GM19043 (cell line): ENCODE results near the gene MYH16.
"Not testable (repeated sequence)": the region's sequence is repeated elsewhere in the genome, so short reads cannot be mapped to it uniquely, and the experiment has no call there.

Experiments used
- ATAC-seq: cut with Tn5 transposase; IDR thresholded peaks from one replicate; pipeline ENCODE4 v1.9.1; 2021; ENCODE audit warnings: low read depth; ENCODE audit not compliant: unreplicated experiment

Gene MYH16

GRCh38 chr7:99272476-99273045 lies at the start of gene MYH16:
Gene MYH16 (plus strand): TSS chr7:99272839.
- ATAC-seq: no peak

- not testable (repeated sequence) for ATAC-seq
Observed at GRCh38 chr7:99224263-99224898, 48.3 kb upstream of the MYH16 start.

- no peak for ATAC-seq
Observed at GRCh38 chr7:99224899-99225265, 47.8 kb upstream of the MYH16 start.

- no peak for ATAC-seq
Observed at GRCh38 chr7:99229234-99229633, 43.4 kb upstream of the MYH16 start.

- ATAC-seq: no peak
Observed at GRCh38 chr7:99232082-99232770, 40.4 kb upstream of the MYH16 start.

DNA sequence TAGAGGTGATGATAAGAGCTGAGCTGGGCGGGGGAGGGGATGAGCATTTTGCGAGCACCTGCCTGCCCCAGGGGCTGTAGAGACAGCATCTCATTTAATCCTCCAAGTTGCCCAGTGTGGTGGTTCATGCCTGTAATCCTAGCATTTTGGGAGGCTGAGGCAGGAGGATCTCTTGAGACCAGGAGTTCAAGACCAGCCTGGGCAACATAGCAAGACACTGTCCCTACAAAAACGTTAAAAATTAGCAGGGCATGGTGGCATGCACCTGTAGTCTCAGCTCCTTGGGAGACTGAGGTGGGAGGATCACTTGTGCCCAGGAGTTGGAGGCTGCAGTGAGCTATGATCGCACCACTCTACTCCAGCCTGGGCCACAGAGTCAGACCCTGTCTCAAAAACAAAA lies 39.7 kb upstream of the MYH16 start:
- not testable (repeated sequence) for ATAC-seq

GRCh38 chr7:99234185-99234584 lies 38.5 kb upstream of the MYH16 start:
- ATAC-seq: no peak

- ATAC-seq: no peak
Observed at GRCh38 chr7:99235925-99236324, 36.7 kb upstream of the MYH16 start.

GRCh38 chr7:99237876-99238275 lies 34.8 kb upstream of the MYH16 start:
- ATAC-seq: not testable (repeated sequence)

DNA sequence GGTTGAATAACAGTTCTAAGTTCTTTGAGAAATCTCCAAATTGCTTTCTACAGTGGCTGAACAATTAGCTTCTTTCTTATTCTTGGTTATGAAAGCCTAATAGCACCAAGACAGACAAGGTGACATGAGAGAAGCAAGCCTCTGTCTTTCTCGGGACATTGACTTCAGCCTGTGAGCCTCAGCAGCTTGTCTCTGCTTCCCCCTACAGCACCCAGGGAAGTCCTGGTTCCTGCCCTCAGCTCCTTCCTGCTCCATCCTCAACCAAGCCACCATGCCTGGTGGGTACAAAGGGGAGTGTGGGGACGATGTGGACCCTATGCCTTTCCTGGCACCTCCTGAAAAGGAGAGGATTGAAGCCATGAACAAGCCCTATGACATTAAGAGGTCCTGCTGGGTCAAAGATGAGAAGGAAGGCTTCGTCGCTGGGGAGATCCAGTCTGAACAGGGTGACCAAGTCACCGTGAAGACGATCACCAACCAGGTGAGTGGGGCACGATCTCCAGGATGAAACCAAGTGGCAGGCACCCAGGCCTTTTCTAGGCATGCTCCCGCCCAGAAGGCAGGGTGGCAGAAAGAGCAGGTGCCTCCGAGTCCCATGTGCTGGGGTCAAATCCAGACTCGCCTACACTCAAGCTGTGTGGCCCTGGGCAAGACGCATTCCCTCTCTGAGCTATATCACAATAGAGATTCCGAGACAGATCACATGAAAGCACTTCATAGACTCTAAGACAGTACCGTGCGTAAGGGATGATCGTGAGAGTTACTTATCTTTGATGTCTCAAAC lies 33.9 kb upstream of the MYH16 start:
- no peak for ATAC-seq

- no peak for ATAC-seq
Observed at GRCh38 chr7:99242682-99243081, 30.0 kb upstream of the MYH16 start.

DNA sequence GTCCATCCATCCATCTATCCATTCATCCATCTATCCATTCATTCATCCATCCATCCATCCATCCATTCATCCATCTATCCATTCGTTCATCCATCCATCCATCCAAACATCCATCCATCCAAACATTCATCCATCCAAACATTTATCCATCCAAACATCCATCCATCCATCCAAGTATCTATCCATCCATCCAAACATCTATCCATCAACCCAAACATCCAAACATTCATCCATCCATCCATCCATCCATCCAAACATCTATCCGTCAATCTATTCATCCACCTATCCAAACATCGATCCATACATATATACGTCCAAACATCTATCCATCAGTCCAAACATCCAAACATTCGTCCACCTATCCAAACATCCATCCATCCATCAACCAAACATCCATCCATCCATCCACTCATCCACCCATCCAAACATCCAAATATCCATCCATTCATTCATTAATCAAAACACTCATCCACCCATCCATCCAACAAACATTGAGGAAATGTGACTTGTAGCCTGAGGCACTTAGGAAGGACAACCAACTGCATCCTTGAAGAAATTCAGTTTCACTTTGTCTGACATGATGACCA lies 28.8 kb upstream of the MYH16 start:
- ATAC-seq: no peak

- no peak for ATAC-seq
Observed at GRCh38 chr7:99244939-99245338, 27.7 kb upstream of the MYH16 start.

DNA sequence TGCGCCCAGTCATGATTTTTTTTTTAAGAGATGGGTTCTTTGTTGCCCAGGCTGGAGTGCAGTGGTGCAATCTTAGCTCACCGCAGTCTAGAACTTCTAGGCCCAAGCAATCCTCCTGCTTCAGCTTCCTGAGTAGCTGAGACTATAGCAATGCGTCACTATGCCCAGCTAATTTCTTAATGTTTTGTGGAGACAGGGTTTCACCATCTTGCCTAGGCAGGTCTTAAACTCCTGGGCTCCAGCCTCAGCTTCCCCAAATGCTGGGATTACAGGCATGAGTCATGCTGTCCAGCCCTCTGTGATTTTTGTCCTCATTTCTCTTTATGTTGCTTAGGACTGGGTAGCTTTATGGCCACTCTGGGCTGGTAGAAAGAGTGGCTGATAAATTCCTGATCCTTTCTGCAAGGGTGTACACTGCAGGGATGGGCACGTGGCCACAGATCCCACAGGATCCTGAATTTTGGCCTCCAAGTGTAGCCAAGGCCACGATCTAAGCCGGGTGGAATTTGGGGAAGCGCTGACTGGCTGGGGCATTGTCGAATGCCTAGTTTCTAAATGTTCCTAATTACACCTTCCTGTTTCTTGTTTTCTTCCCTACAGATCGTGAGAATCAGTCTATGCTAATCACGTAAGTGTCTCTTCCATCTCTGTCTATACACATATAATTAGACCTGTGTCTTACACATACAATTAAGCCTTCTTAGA lies 24.1 kb upstream of the MYH16 start:
- no peak for ATAC-seq

- no peak for ATAC-seq
Observed at GRCh38 chr7:99249985-99250575, 22.6 kb upstream of the MYH16 start.

DNA sequence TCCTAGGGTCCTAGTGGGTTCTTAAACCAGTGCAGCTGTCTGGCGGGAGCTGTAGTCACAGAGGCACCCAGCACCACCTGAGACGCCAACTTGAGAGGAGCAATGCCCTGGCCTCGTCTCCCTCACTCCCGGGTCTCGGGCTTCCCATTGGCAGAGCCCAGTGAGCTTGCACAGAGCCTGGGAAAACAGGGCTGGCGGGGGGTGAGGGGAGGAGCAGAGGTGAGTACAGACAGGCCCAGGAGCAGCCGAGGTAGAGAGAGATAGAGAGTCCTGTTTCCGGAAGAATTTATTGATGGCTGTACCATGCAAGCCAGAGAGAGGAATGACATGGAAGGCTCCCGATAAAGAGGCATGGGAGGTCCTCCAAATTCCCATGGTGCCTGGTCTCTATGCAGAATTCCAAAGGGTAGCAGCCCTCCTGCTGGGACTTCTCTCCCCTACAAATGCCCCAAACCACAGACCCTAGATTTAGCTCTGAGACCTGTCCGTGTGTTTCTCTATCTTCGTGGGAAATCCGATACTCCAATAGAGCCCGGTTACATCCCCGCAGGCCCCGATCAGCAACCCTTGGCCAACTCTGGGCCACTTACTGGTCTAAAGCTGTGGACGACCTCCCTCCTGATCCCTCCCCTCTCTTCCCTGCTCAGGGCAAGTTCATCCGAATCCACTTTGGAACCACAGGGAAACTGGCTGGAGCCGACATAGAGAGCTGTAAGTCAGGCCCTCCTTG lies 20.3 kb upstream of the MYH16 start:
- no peak for ATAC-seq

- ATAC-seq: no peak
Observed at GRCh38 chr7:99253369-99253768, 19.3 kb upstream of the MYH16 start.

DNA sequence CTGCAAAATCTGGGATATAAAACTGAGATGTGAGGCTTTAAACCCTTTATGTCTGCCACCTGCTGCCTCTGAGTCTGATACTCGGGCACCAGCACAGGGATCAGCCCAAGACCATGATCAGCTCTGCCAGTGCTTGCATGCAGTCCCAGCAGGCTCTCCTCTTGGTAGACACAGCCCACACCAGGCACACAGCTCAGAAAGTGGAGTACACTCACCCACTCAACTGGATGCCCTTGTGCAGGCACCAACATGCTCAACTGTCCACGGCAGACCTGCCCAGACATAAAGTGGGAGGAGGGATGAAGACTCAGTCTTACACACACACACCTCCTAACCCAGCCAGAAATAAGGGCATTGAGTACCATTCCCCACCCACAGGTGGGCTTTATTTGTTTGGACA lies 18.2 kb upstream of the MYH16 start:
- no peak for ATAC-seq

GRCh38 chr7:99255463-99255862 lies 17.2 kb upstream of the MYH16 start:
- ATAC-seq: no peak
